RPMI7951 (cell line): Measurements from ENCODE around the gene HTRA1. TPM values are rescaled to one million over a fixed set of nuclear protein-coding genes. Genes with fewer than 3 reads are reported as not detected.

Source experiments
- DNase-seq: peaks from one replicate; pipeline ENCODE4 v3.0.0-alpha.2; 2012; ENCODE audit warnings: low read depth
- total RNA-seq: library from RNA; depleted of rRNA; stranded (reverse); fragments of >200 nt; shearing (Covaris generic); gene quantifications from 2 replicates; pipeline ENCODE4 v1.2.3, GENCODE V29; 2014

HTRA1 gene
- total RNA-seq, 1 experiment from 2014 or later = 182 TPM

DNA sequence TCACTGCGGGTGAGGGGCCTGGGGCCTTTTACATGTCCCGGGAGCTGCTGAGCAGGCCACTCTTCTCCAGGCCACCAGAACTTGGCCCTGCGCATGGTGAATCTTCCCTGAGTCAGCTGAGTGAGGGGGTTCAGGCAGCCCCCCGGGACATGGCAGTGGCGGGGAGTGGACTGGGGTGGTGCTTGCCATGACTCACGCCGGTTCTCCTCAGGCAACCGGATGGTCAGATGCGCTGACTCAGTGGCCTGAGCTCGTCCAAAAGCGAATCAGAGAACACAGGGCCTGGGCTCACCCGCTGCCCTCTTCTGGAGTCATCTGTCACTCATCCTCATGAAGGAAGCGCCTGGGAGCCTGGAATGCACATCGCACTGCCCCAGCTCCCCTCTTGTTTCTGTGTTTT, 33.5 kb downstream of the HTRA1 start:
- DNase-seq = peak; percentile 97

DNA sequence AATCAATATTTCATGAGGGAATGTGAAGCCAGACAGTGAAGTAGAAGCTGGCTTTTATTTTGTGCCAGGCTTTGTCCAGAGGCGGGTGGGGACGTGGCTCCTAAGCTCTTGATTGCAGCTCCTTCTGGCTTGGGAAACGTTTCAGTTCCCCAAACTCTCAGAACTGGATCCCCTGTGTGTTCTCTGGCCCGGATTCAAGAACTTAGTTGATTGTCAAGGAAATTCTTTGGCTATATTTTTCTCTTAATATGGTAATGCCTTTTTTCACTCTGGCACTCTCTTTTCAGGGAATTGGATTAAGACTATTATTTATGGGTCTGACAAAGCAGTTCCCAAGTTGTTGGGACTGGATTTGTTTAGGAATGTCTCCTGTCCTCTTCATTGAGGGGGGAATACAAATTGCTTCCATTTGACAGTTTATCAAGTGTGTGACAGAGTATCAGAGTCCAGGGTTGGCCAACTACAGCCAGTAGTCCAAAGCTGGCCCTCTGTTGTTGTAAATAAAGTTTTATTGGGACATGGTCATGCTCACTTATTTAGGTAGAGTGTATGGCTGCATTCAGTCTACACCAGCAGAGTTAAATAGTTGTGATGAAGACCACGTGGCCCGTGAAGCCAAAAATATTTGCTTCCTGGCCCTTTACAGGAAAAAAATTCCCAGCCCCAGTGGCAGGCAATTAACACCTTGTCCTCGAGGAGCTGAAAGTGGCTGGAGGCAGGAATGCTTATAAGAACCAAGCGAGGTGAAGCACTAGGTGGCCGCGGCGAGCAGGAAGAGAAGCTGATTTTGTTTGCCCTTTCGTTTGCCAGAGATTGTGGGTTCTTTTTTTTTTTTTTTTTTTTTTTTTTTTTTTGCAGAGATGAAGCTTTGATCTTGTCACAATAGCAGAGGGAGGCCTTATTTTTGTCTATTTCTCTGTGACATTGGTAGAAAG, 34.3 kb downstream of the HTRA1 start:
- DNase-seq = peak; percentile 61

DNA sequence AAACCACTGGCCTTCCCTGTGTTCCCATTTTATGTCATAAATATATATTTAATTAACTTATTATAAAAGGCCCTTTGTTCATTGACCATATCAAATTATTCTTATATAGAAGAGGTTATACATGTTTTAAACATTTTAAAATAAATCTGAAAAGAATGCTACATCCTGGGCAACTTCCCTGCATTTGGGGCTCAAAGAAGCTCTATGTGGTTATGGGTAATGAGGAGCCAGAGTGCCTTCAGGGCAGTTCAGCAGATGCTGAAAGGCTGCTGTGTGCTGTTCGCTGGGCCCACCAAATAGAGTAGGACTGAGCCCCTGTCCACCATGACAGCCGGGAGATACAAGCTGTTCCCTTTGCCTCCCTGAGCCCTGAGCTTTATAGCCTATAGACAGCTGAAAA, 35.9 kb downstream of the HTRA1 start:
- no peak for DNase-seq

DNA sequence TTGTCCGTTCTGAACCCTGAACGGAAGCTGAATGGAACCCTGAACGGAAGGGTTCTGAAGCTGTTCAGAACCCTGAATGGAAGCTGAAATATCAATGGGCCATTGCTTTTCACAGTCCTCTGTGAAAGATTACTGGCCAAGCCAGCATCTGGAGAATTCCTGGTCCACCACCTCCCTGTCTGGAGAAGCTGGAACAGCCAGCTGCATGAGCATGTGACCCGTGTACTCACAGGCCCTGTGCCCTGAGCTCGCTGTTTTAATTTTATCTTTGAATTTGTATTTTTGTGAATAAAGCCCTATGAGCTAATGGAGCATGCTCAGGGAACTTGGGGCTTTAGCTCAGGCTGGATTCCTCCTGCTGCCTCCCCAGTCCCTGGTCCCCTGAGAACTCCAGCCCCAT, 37.2 kb downstream of the HTRA1 start:
- DNase-seq = no peak

DNA sequence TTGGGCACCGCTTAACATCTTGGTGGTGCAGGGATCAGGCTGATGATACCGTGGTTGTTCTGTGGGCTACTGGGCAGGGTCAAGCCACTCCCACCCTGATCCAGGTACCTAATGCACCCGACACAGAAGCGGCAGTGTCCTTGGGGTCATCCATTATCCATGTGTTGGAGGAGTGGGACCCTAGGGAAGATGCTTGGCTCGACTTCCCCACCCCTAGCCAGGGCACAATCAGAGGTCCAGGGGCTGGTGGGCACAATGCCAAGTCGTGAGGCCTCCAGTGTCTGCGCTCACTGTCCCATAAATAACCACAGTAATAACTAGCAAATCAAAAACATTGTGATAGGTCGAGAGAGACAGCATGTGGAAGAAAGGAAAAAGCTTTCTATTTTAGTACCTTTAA, 37.7 kb downstream of the HTRA1 start:
- DNase-seq = no peak

DNA sequence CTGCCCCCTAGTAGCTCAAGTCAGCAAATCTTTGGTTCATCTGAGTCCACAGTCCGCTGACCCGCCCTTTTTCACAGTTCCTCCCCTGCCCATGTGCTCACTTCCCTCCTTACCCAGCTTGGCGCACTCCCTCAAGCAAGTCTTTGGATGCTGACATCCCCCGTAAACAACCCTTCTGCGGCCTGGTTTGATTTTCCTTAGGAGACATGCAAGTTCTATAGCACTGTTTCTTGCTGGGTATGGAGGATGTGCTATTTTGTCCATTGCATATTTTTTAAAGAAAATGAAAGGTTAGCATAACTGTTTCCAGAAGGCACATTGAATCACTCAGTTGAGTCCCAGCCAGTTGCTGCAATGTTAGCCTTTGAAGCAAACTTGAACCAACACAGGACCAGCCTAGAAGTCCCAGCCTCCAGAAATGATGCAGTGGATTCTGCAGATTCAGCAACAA, 38.2 kb downstream of the HTRA1 start:
- no peak for DNase-seq

DNA sequence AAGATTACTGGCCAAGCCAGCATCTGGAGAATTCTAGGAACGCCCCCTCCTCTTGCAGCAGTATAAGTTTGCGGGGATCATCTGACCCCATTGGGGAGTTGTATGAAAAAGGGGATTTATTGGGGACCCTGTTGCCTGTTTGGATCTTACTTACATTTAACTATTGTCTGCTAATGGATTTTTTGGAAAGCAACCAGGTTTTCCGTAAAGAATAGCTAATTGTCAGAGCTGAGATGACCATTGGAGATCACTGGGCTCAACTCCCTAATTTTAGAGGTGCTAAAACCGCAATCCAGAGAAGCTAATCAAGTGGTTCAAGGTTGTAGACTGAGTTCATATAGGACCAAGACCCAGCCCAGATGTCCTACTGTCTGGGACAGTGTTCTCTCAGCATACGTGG, 38.8 kb downstream of the HTRA1 start:
- no peak for DNase-seq

DNA sequence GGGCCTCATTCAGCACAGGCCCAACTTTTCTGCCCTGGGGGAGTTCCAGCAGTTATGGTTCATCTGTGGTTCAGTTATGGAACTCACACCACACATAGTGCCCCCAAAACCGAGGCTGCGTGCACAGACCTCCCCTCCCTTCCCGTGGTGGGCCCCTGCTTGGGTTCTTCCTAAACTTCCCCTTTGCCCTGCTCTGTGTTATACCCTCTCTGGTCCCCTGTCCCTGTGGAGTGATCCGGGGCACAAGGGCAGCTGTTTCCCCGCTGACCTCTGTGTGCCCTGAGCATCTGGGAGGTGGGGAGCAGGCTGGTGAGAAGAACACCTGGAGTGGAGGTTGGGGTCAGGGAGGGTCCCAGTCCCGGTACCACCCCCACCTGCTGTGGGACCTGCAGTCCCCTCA, 39.4 kb downstream of the HTRA1 start:
- DNase-seq = no peak

DNA sequence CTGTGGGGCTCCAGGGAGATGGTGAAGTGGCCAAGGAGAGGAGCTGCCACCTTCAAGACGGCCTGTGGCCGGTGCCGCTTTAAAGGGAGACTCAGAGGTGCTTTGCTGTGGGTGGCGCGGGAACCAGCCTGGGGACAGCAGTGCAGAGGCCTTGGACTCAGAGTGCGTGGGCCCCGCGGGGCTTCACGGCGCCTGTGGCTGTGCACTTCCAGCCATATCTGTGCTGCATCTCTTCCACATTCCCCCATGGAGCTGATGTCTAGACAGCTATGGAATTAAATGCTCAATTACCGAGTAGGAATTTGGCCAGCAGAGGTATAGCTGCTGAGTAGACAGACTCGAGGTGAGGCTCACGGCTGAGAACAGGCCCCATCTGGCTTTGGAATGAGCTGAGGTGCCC, 41.7 kb downstream of the HTRA1 start:
- DNase-seq = no peak

DNA sequence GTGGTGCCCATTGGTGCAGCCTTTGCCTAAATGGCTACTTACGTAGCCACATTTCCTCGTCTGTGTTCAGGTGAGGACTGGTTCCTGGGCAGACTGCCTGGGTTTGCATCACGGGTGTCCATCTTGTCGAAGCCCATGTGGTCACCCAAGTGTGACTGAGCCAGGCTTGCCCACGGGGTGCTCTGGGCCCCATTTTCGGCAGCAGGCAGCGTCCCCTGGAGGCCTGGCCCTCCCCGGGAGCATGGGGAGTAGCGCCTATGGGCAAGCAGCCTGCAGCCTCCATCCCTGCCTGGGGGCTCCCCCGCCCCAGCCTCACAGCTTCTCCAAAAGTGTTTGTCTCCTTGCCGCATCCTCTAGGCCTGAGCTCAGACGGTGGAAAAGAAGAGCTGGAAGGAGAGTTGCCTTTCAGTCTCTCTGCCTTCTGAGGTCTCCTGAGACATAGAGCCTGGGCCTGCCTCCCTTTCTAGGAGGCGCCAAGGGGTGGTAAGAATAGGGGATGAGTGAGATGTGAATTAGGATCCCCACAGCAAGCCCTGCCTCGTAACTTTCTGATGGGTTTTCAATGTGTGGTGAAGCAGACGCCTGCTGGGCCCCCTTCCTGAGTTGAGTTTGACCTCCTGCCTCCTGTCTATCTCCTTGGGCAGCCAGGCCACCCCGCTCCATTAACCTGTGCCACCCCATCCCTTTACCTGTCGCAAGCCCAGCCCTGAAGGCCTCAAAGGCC, 42.7 kb downstream of the HTRA1 start:
- DNase-seq = no peak

DNA sequence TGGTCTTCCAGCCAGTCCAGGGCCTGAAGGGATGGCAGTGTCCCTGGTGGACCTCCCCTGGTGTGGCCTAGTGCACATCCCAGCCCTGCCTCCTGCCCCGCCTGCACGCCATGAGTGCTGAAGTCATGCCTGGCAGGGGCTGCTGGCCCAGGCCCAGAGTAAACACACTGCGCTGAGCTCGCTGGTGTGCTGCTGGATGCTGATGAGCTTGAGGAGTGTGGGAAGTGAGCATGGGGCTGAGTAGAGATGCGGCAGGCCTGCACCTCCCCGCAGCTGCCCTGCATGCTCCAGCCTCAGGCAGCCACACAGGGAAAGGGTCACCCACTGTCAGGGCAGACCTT, 43.2 kb downstream of the HTRA1 start:
- peak; percentile 86 for DNase-seq

DNA sequence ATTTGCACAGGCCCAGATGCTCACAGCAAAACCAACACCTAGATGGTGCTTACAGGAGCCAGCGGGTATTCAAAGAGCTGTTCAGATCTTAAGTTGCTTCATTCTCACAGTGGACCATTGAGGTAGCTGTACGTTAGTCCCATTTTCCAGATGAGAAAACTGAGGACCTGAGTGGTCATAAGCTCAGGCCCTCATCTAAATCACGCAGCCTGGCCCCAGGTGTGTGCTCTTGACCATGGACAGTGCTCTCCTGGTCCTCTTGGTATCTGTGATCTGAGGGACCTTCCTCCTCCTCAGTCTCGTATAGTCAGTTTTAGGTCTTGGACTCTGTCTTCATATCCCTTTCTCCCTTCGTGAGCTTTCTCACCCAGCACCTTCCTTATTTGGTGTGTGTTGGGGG, 43.7 kb downstream of the HTRA1 start:
- no peak for DNase-seq

DNA sequence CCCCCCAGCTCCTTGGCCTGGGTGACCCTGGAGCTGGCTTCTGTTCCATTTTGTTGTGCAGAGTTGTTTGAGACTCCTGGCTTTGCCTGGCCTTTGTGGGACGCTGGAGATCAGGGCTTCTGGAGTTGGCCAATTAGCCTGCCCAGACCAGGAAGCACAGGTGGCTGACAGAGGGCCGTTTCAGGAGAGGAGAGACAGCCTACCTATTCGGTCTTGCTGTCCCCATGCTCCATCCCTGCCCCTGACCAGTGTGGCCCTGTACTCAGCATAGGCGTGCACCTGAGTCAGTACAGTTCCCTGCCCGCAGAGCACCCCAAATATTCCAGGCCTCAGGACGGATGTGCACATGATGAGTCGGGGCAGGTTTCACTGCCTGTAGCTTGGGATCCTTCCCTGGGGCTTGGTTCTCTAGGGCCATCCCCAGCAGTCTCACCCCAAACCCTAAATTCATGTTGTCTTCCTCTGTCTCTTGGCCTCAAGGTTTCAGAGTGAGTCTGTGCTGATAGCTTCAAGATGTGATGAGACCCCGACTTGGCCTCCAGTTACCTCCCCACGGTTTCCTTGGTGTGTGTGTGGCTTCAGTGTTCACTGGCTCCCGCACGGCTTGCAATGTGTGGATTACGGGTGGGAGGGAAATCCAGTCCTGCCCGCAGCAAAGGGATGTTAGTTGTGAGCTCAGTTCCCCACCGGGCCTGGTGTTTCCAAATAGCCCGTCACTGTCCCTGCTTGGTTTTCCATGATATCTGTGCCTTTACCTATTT, 44.7 kb downstream of the HTRA1 start:
- DNase-seq = no peak

DNA sequence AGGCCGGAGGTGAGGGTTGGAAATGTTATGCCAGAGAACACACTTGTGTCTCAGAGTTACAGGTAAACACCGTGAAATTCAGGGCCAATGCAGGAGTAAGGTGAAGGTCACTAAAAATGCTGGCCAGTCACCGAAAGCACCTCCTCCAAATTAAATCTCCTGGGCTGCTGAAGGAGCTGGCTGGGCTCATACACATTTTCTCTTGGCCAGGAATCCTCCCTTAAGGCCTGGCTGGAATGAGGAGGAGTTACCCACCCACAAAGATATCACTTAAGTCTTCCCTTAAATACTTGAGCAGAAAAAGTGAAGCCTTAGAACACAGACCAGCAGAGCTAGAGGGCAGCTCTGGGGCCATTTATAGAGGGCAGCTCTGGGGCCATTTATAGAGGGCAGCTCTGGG, 46.3 kb downstream of the HTRA1 start:
- no peak for DNase-seq

DNA sequence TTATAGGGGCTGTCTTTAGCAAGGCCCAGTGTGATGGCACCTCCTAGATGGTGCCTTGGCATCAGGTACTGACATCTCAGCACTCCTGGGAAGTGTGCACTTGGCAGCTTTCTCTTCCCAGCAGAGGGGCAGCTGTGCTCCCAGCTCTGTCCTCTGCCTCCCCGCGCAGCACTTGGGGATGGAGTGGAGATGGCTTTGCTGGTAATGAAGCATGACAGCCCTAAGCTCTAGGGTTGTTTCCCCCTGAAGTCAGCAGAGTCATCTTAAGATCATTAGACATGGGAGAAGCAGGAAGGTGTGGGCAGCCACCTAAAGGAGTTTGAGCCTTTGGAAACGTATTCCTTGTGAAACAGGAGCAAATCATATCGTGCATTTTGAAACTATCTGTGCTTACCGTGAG, 46.7 kb downstream of the HTRA1 start:
- no peak for DNase-seq

DNA sequence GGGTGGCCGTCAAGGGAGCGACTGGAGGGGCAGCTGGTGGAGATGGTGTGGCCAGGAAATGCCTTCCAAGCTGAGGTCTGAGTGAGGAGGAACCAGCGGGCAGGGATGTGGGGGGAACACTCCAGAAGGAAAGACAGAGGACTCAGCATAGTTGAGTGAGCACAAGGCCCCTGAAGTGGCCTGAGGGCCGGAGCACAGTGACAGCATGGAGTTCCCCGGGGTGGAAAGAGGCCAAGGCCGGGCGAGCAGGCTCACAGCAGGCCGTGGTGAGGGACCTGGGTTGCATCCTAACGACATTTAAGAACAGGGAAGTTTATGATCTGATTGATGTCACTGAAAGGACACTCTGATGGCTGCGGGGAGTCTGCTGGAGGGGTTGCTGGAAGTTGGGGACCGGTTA, 48.0 kb downstream of the HTRA1 start:
- DNase-seq = no peak

DNA sequence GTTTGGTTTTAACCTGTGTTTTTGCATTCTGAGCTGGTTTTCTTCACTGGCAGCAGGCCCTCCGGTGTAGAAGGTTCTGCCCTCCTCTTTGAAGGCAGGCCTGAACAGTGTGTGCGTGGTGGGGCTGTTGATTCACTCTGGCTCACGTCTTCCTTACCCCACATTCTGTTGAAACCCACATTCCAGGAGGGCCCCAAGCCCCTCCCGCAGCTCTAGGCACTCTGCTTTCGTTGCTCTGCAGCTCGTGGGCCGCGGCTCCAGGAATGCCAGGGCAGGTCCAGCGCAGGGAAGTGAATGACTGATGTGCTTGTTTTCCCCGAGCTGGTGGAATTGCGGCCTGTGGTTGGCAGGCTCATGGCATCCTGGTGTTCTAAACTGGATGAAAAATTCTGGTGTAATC, 49.0 kb downstream of the HTRA1 start:
- DNase-seq = no peak

DNA sequence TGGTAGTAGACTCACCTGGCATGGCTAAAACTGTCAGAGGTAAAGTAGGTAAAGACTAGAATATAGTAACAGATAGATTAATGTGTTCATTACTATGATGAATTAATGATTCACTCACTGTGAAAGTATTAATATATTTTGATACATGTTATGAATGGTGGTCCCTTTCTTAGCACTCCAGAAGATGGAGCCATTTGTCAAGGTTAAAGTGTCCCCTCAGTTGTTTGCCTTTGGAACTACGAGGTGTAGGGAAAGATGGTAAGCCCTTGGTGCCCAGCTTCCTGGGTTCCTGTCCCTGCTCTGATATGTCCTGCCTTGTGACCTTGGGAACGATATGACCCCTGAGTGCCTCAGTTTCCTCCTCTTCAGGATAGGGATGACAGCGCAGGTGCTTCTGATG, 49.4 kb downstream of the HTRA1 start:
- DNase-seq = no peak

DNA sequence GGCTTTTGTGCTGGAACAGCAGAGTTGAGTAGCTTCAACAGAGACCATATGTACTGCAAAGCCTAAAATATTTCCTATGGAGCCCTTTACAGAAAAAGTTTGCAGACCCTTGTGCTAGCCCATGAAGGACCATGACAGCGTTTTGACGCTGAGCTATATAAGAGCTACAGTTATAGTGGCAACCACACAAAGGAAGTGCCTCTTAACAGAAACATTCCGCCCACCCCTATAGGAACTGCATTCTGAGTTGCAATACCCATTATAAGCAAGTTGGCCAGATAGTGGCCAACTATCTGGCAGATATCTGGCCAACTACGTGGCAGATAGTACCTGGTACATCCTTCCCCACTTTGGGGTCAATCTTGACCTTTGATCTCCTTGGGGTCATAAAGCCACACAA, 51.7 kb downstream of the HTRA1 start:
- DNase-seq = no peak

DNA sequence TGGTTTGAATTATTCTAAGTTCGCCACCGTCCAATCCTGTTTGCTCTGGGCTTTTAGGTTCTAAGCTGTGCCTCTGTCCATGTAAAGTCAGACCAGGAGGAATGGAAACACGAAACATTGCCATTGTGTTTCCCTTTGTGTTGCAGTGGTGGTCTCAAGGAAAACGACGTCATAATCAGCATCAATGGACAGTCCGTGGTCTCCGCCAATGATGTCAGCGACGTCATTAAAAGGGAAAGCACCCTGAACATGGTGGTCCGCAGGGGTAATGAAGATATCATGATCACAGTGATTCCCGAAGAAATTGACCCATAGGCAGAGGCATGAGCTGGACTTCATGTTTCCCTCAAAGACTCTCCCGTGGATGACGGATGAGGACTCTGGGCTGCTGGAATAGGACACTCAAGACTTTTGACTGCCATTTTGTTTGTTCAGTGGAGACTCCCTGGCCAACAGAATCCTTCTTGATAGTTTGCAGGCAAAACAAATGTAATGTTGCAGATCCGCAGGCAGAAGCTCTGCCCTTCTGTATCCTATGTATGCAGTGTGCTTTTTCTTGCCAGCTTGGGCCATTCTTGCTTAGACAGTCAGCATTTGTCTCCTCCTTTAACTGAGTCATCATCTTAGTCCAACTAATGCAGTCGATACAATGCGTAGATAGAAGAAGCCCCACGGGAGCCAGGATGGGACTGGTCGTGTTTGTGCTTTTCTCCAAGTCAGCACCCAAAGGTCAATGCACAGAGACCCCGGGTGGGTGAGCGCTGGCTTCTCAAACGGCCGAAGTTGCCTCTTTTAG, 52.9 kb downstream of the HTRA1 start:
- DNase-seq = peak; percentile 47

DNA sequence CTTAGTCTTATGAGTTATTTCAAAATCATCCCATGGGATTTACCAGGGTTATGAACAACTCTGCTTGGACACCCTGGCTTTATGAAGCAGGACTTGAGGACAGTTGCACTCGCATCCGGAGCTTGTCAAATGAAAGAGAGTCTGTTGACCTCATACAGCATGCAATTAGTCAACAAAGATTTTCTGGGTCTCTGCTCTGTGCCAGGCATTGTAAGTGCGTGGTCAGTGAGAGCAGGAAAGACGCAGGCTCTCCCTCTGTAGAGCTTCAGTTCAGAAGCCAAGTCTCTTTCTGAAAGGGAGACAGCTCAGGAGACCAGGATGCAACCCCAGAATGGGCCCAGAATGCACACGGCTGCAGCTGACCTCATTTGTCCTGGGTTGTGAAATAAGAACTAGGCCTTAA, 53.7 kb downstream of the HTRA1 start:
- DNase-seq = no peak
